Activated CD8-positive, alpha-beta memory T cell treated with anti-CD3 and anti-CD28 coated beads, Interleukin-2, amount 50 U/mL, for 24 hours (primary cell): ENCODE measurements around the gene SLF2.

Experiments
- DNase-seq: peaks from one replicate; pipeline ENCODE4 v3.0.0-alpha.2; 2020; ENCODE audit errors: extremely low read depth

The SLF2 gene

GRCh38 chr10:100980311-100980710, 67.5 kb downstream of the SLF2 start:
- no peak for DNase-seq

DNA sequence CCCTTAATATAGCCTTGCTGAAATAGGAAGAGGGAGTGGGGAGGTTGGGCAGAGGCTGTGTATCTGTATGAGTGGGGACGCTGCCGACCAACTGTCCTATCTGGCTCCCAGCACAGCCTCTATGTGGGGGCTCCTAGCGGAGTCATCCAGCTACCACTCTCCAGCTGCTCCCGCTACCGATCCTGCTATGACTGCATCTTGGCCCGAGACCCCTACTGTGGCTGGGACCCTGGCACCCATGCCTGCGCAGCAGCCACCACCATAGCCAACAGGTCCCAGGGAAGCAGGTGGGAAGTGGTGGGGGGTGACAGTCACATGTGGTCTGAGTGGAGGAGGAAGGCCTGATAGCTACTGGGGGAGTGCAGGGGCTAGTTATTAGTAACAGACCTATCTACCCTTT, 67.9 kb downstream of the SLF2 start:
- no peak for DNase-seq

- DNase-seq: no peak
Observed at GRCh38 chr10:100981178-100981772, 68.5 kb downstream of the SLF2 start.

GRCh38 chr10:100982916-100983830, 70.4 kb downstream of the SLF2 start:
- DNase-seq: no peak

DNA sequence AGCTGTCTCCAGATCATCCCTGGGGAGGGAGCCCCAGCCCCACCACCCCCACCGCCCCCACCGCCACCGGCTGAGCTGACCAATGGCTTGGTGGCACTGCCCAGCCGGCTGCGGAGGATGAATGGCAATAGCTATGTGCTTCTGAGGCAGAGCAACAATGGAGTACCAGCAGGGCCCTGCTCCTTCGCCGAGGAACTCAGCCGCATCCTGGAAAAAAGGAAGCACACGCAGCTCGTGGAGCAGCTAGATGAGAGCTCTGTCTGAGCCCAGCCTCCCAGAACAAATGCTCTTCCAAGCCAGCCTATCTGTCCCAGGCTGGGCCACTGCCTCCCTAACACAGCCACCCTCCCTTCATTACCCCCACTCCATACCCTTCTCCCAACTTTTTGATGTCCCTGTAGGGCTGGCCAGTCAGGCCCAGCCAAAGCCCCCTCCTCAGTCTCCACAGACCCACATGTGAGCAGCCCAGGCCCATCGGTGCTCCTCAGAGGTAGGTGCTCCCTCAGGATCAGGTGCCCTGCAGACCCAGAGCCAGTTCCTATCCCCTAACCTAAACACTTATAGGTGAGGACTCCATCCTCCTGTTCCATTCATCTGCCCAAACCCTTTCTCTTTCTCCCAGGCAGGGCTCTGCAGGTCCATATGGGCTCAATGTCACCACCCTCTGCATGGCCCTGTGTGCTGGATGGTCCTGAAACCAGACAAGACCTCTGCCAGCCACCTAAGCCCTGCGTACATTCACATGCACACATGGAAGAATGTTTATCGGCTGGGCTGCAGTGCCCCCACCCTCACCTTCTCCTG, 71.3 kb downstream of the SLF2 start:
- DNase-seq: no peak

GRCh38 chr10:100984672-100985177, 72.0 kb downstream of the SLF2 start:
- DNase-seq: no peak

GRCh38 chr10:100985336-100985735, 72.6 kb downstream of the SLF2 start:
- DNase-seq: no peak

DNA sequence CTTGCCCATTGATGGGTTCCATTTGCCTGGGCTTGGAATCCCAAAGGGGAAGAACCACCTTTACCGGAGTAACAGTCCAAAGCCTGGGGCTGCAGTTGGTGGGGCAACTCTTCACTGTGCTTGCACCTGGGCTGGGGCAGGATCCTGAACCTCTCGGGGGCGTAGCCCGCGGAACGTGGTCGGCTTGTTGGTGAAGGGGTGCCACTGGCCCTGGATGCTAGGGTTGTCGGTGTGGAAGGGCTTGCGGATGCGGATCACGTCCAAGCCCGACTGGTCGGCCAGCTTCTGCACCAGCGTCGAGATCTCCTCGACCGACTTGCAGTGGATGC, 73.8 kb downstream of the SLF2 start:
- no peak for DNase-seq

DNA sequence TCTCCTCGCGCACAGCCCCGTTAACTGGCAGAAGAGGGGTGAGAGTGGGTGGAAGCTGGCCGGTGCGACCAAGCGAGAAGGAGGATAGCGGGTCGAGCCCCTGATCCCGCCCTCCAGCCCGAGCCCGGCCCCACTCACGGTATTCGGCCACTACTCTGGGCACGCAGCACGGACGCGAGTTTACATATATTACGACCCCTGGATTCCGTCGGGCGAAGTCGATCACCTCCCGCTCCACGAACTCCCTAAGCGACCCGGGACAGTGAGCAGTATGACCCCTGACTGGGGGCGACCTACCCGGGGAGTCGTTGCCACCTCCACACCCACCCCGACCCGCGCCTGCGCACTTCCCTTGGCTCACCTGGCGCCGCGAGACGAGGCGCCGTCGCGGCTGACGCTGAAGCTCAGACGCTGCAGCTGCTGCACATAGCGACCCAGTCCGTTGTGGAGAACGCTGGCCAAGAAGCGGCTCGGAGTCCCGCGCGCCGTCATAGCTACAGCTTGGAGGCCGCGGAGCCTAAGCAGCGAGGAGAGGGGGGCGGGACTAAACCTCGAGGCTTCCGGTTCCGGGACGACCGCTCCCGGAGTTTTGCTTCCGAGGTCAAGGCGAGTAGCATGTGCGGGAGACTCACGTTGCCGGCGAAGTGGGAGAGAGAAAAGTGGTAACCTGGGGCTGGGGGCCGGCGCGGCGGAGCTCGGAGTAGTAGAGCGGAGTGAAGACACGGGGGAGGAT, 74.4 kb downstream of the SLF2 start, which contains the start of the genes MRPL43 and TWNK:
MRPL43 (minus strand) TSS at position 546 of the 733 bp plus-strand sequence; CDS start at position 492, 54 bp downstream.
TWNK (plus strand) TSS at position 592 of the 733 bp plus-strand sequence. CDS start 668 bp downstream, outside the sequence.
- DNase-seq: peak; percentile 73

DNA sequence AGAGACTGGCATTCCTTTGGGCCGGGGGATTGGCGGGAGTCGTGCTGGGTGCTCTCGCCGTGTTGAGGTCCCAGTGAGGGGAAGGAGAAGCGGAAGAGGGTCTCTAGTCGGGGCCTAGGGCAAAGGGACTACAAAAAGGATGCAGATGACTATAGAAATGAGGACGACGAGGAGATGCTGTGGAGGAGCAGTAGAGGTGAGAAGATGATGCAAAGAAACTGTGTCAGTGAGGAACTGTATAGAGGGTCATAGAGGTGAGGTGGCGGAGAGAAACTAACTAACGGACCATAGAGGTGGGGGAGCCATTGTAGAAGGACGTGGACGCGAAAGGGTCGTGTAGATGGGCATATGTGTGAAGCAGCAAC, 74.9 kb downstream of the SLF2 start:
- no peak for DNase-seq

- no peak for DNase-seq
Observed at GRCh38 chr10:100988166-100988565, 75.4 kb downstream of the SLF2 start.

GRCh38 chr10:100989088-100989487, 76.3 kb downstream of the SLF2 start:
- no peak for DNase-seq

- DNase-seq: no peak
Observed at GRCh38 chr10:100993986-100994708, 81.4 kb downstream of the SLF2 start.

GRCh38 chr10:100995181-100995580, 82.4 kb downstream of the SLF2 start:
- no peak for DNase-seq

- DNase-seq: no peak
Observed at GRCh38 chr10:100996678-100997359, 84.1 kb downstream of the SLF2 start.

- no peak for DNase-seq
Observed at GRCh38 chr10:100997360-100998182, 84.8 kb downstream of the SLF2 start.

DNA sequence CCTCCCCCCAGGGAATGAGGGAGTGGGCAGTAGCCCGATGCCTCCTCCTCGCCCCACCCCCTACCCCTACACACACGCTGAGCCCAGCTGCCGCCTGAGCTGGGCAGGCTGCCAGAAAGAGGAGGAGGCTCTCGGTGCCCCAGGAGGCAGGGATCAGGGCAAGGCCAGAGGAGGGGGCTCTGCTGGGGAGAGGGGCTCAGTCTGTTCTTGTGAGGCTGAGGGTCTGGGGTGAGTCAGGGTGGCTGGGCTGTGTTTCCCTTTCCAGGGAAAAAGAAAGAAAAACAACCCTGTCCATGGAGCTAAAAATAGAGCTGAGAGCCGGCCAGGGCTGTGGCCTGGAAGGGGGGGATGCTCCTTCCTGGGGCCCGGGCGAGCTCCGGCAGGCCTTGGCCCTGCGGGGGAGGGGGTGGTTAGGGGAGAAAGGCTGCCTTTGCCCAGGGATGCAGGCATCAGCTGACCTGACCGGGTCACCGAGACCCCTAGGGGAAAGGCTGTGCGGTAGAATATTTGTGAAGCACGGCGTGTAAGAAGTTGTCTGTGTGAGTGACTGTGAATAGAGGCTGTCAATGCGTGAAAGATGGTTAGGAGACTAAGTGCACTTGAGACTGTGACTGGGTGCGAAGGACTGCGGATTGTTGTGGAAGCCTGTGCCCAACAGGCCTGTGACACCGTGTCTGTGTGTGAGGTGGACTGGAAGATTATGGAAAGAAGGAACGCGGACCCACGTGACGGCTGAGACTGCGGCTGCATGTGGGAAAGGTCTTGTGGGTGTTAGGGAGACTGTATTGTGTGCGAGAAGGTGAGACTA, 85.6 kb downstream of the SLF2 start:
- DNase-seq: no peak

DNA sequence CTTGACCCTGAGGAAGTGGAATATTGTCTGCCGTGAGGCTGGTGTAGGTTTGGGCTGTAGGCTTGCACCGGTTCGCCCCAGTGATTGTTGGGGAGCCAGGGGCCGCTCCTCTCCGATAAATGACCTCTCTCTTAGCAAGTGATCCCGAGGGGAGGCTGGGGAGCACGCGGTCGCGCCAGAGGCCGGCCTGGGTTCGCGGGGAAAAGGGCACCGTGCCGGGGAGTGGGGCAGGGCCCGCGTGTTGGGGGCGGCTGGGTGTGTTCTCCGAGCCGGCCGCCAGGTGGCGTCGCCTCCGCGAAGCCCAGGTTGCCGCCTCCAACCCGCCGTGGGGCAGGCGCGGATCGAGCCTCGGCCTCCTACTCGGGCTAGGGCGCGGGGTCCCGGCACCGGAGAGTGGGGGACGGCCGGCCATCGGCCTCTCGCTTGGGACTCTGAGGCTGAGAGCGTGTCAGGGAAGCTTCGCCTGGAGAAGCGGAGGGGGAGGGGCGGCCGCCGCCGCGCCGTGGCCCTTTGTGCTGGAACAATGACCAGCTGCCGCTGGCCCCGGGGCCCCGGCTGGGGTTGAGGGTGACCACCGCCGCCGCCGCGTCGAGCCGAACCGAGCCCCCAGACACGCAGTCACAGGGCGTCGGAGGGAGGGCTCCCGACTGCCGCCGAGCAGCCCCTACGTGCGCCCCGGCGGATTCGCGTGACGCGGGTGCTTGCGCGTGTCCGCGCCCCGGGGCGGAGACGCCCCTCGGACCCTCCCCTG, 86.4 kb downstream of the SLF2 start:
- no peak for DNase-seq
